Measurements from ENCODE around the gene LYPLA2.
A peak's percentile ranks its signal among the peaks of the same experiment; 100 is the strongest.
"Not testable (repeated sequence)": the region's sequence is repeated elsewhere in the genome, so short reads cannot be mapped to it uniquely, and the experiment has no call there.

LYPLA2 gene

GRCh38 chr1:23798662-23799142, 7.8 kb downstream of the LYPLA2 start:
- H3K9ac ChIP-seq (ENCODE audit: low read length), result peak overlapping the region; percentile 88
- H3K4me1 ChIP-seq (ENCODE audit: control insufficient read depth, insufficient read depth, low read length), result peaks cover 52% of the 10 kb centered on the region

GRCh38 chr1:23799255-23799569, 8.3 kb downstream of the LYPLA2 start:
- Histone ChIP-seq H3K9ac (ENCODE audit: low read length) (peak overlapping the region; percentile 88), H3K27me3 (ENCODE audit: control insufficient read depth, insufficient read depth, low read length) (no peaks in the 10 kb centered on the region), H3K4me3 (ENCODE audit: low read length) (peak overlapping the region; percentile 89), H3K9me3 (ENCODE audit: control insufficient read depth, low read length) (no peaks in the 10 kb centered on the region), H3K36me3 (ENCODE audit: control insufficient read depth, insufficient read depth, low read length) (peaks cover 24% of the 10 kb centered on the region), H3K4me1 (ENCODE audit: control insufficient read depth, insufficient read depth, low read length) (peaks cover 50% of the 10 kb centered on the region)

More at GRCh38 chr1:23798662-23799142, 7.8 kb downstream of the LYPLA2 start:
- no peaks in the 10 kb centered on the region for H3K9me3 ChIP-seq (ENCODE audit: control insufficient read depth, low read length)
- no peaks in the 10 kb centered on the region for H3K27me3 ChIP-seq (ENCODE audit: control insufficient read depth, insufficient read depth, low read length)
- H3K36me3 ChIP-seq (ENCODE audit: control insufficient read depth, insufficient read depth, low read length), result peaks cover 23% of the 10 kb centered on the region
- peak overlapping the region; percentile 89 for H3K4me3 ChIP-seq (ENCODE audit: low read length)

- Histone ChIP-seq H3K36me3 (ENCODE audit: control insufficient read depth, insufficient read depth, low read length) (peaks cover 20% of the 10 kb centered on the region), H3K4me1 (ENCODE audit: control insufficient read depth, insufficient read depth, low read length) (peaks cover 45% of the 10 kb centered on the region), H3K27me3 (ENCODE audit: control insufficient read depth, insufficient read depth, low read length) (no peaks in the 10 kb centered on the region), H3K9ac (ENCODE audit: low read length) (peak overlapping the region; percentile 88), H3K4me3 (ENCODE audit: low read length) (peak overlapping the region; percentile 89), H3K9me3 (ENCODE audit: control insufficient read depth, low read length) (no peaks in the 10 kb centered on the region)
Measured at GRCh38 chr1:23799570-23800399, 8.8 kb downstream of the LYPLA2 start.

GRCh38 chr1:23800400-23801337, 9.7 kb downstream of the LYPLA2 start, which contains the start of gene GALE:
Gene GALE, minus strand, starts transcription at chr1:23800754. Its CDS starts 1,747 bp downstream, at chr1:23799007.
- Histone ChIP-seq H3K27me3 (ENCODE audit: control insufficient read depth, insufficient read depth, low read length) (no peaks in the 10 kb centered on the region), H3K36me3 (ENCODE audit: control insufficient read depth, insufficient read depth, low read length) (peaks cover 20% of the 10 kb centered on the region), H3K9me3 (ENCODE audit: control insufficient read depth, low read length) (no peaks in the 10 kb centered on the region), H3K4me3 (ENCODE audit: low read length) (peak within 1 kb of the TSS; percentile 60), H3K4me1 (ENCODE audit: control insufficient read depth, insufficient read depth, low read length) (peaks cover 43% of the 10 kb centered on the region), H3K9ac (ENCODE audit: low read length) (peak within 1 kb of the TSS; percentile 88)

GRCh38 chr1:23801338-23801748, 10.4 kb downstream of the LYPLA2 start:
- peak overlapping the region; percentile 60 for H3K4me3 ChIP-seq (ENCODE audit: low read length)
- no peaks in the 10 kb centered on the region for H3K27me3 ChIP-seq (ENCODE audit: control insufficient read depth, insufficient read depth, low read length)
- H3K9ac ChIP-seq (ENCODE audit: low read length), result peak overlapping the region; percentile 73
- H3K36me3 ChIP-seq (ENCODE audit: control insufficient read depth, insufficient read depth, low read length), result peaks cover 20% of the 10 kb centered on the region
- peaks cover 37% of the 10 kb centered on the region for H3K4me1 ChIP-seq (ENCODE audit: control insufficient read depth, insufficient read depth, low read length)
- no peaks in the 10 kb centered on the region for H3K9me3 ChIP-seq (ENCODE audit: control insufficient read depth, low read length)

GRCh38 chr1:23801876-23802275, 10.9 kb downstream of the LYPLA2 start:
- peak overlapping the region; percentile 73 for H3K9ac ChIP-seq (ENCODE audit: low read length)
- no peaks in the 10 kb centered on the region for H3K27me3 ChIP-seq (ENCODE audit: control insufficient read depth, insufficient read depth, low read length)
- no peaks in the 10 kb centered on the region for H3K9me3 ChIP-seq (ENCODE audit: control insufficient read depth, low read length)
- H3K4me1 ChIP-seq (ENCODE audit: control insufficient read depth, insufficient read depth, low read length), result peaks cover 32% of the 10 kb centered on the region
- H3K4me3 ChIP-seq (ENCODE audit: low read length), result peak overlapping the region; percentile 60
- H3K36me3 ChIP-seq (ENCODE audit: control insufficient read depth, insufficient read depth, low read length), result peaks cover 19% of the 10 kb centered on the region

- not testable (repeated sequence) for H3K27me3 ChIP-seq (ENCODE audit: control insufficient read depth, insufficient read depth, low read length)
- Histone ChIP-seq H3K4me1 (ENCODE audit: control insufficient read depth, insufficient read depth, low read length) (peaks cover 22% of the 10 kb centered on the region), H3K36me3 (ENCODE audit: control insufficient read depth, insufficient read depth, low read length) (peaks cover 11% of the 10 kb centered on the region)
Measured at GRCh38 chr1:23802809-23803342, 11.9 kb downstream of the LYPLA2 start.

GRCh38 chr1:23803674-23804073, 12.7 kb downstream of the LYPLA2 start:
- no peak overlapping the region for H3K9ac ChIP-seq (ENCODE audit: low read length)
- H3K36me3 ChIP-seq (ENCODE audit: control insufficient read depth, insufficient read depth, low read length), result peaks cover 9% of the 10 kb centered on the region
- H3K27me3 ChIP-seq (ENCODE audit: control insufficient read depth, insufficient read depth, low read length), result no peaks in the 10 kb centered on the region
- H3K9me3 ChIP-seq (ENCODE audit: control insufficient read depth, low read length), result no peaks in the 10 kb centered on the region
- H3K4me3 ChIP-seq (ENCODE audit: low read length), result no peak overlapping the region
- peaks cover 14% of the 10 kb centered on the region for H3K4me1 ChIP-seq (ENCODE audit: control insufficient read depth, insufficient read depth, low read length)

More at GRCh38 chr1:23802809-23803342, 11.9 kb downstream of the LYPLA2 start:
- H3K9me3 ChIP-seq (ENCODE audit: control insufficient read depth, low read length); H3K9ac ChIP-seq (ENCODE audit: low read length); H3K4me3 ChIP-seq (ENCODE audit: low read length): not testable (repeated sequence)

- no peak overlapping the region for H3K4me3 ChIP-seq (ENCODE audit: low read length)
- no peaks in the 10 kb centered on the region for H3K27me3 ChIP-seq (ENCODE audit: control insufficient read depth, insufficient read depth, low read length)
- peaks cover 9% of the 10 kb centered on the region for H3K36me3 ChIP-seq (ENCODE audit: control insufficient read depth, insufficient read depth, low read length)
- peaks cover 8% of the 10 kb centered on the region for H3K4me1 ChIP-seq (ENCODE audit: control insufficient read depth, insufficient read depth, low read length)
- H3K9me3 ChIP-seq (ENCODE audit: control insufficient read depth, low read length), result no peaks in the 10 kb centered on the region
- no peak overlapping the region for H3K9ac ChIP-seq (ENCODE audit: low read length)
Measured at GRCh38 chr1:23804183-23804835, 13.4 kb downstream of the LYPLA2 start.

GRCh38 chr1:23805025-23805424, 14.1 kb downstream of the LYPLA2 start:
- no peaks in the 10 kb centered on the region for H3K9me3 ChIP-seq (ENCODE audit: control insufficient read depth, low read length)
- H3K4me3 ChIP-seq (ENCODE audit: low read length), result no peak overlapping the region
- H3K36me3 ChIP-seq (ENCODE audit: control insufficient read depth, insufficient read depth, low read length), result peaks cover 9% of the 10 kb centered on the region
- H3K4me1 ChIP-seq (ENCODE audit: control insufficient read depth, insufficient read depth, low read length), result peaks cover 12% of the 10 kb centered on the region
- H3K9ac ChIP-seq (ENCODE audit: low read length), result no peak overlapping the region
- H3K27me3 ChIP-seq (ENCODE audit: control insufficient read depth, insufficient read depth, low read length), result no peaks in the 10 kb centered on the region

GRCh38 chr1:23806280-23806679, 15.3 kb downstream of the LYPLA2 start:
- Histone ChIP-seq H3K9me3 (ENCODE audit: control insufficient read depth, low read length) (no peaks in the 10 kb centered on the region), H3K9ac (ENCODE audit: low read length) (no peak overlapping the region), H3K4me3 (ENCODE audit: low read length) (no peak overlapping the region), H3K27me3 (ENCODE audit: control insufficient read depth, insufficient read depth, low read length) (no peaks in the 10 kb centered on the region), H3K36me3 (ENCODE audit: control insufficient read depth, insufficient read depth, low read length) (peaks cover 9% of the 10 kb centered on the region), H3K4me1 (ENCODE audit: control insufficient read depth, insufficient read depth, low read length) (peaks cover 23% of the 10 kb centered on the region)

Data from mucosa of stomach (tissue), 1 donor.